ENCODE results near the gene PRKAA2. TPM values are rescaled to one million over a fixed set of nuclear protein-coding genes. Genes with fewer than 3 reads are reported as not detected.

Gene PRKAA2
- polyA plus RNA-seq, 2 of the 4 experiments (the other 2 are of a cell fraction) = 3.8 to 8.8 TPM

DNA sequence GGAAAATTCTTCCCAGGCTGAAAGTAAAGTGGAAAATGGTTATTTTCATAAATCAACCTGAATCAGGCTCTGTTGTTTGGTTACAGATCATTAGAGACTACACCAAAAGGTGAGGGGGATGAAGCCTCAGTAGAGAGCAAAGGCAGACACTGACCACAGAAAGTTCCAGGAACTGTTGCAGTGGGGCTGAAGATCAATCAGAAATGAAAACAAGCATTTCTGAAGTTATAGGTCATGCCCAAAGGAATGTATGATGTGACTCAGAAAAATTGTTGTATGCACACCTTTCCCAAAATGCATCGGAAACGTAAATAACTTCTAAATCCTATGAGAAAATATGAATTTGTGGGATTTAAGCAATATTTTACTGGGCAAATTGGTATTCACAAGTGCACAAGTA is 110.8 kb downstream of the PRKAA2 start:
- no peaks in the 10 kb centered on the region for H3K4me1 ChIP-seq
- ATAC-seq (no peak), FAIRE-seq (no peak), DNase-seq (ENCODE audit: low read depth in 1 of 2, low spot score in 1 of 2) (no peak)
- H3K4me2 ChIP-seq = no peak overlapping the region
- 48% methylated on average over 2 of the region's 2 CpGs for WGBS (ENCODE audit: missing lambda C conversion rate)
- no peak overlapping the region for H3K4me3 ChIP-seq
- no peak overlapping the region for H3K27ac ChIP-seq
- TF ChIP-seq CEBPB (IDR thresholded peaks at IDR 0.05) (no peak), HOXB5 (CRISPR knock-in tag; IDR thresholded peaks at IDR 0.05) (no peak), POLR2A (IDR thresholded peaks at IDR 0.05; ENCODE audit: low read length) (no peak)
- TF ChIP-seq, protein P1, sequence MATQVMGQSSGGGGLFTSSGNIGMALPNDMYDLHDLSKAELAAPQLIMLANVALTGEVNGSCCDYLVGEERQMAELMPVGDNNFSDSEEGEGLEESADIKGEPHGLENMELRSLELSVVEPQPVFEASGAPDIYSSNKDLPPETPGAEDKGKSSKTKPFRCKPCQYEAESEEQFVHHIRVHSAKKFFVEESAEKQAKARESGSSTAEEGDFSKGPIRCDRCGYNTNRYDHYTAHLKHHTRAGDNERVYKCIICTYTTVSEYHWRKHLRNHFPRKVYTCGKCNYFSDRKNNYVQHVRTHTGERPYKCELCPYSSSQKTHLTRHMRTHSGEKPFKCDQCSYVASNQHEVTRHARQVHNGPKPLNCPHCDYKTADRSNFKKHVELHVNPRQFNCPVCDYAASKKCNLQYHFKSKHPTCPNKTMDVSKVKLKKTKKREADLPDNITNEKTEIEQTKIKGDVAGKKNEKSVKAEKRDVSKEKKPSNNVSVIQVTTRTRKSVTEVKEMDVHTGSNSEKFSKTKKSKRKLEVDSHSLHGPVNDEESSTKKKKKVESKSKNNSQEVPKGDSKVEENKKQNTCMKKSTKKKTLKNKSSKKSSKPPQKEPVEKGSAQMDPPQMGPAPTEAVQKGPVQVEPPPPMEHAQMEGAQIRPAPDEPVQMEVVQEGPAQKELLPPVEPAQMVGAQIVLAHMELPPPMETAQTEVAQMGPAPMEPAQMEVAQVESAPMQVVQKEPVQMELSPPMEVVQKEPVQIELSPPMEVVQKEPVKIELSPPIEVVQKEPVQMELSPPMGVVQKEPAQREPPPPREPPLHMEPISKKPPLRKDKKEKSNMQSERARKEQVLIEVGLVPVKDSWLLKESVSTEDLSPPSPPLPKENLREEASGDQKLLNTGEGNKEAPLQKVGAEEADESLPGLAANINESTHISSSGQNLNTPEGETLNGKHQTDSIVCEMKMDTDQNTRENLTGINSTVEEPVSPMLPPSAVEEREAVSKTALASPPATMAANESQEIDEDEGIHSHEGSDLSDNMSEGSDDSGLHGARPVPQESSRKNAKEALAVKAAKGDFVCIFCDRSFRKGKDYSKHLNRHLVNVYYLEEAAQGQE (IDR thresholded peaks at IDR 0.05) = no peak
- H3K9me3 ChIP-seq = no peaks in the 10 kb centered on the region
- CTCF ChIA-PET = no interaction called here
- POLR2A ChIA-PET = no interaction called here

DNA sequence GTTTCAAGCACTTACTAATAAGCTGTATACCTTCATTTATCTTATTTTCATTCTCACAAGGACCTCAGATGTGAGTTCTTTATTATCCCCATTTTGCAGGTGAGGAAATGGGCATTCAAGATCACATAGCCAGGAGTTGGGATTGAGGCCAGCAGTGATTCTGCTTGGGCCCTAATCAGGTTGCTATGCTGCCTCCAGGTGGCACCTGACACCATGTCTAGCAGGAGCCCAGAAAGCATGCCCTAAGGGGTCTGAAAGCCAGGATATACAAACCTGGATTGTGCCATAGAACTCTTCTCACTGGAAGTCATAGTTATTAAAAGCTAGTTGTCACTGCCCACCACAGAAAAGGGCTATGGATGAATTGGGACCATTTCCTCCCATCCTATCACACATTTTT is 113.0 kb downstream of the PRKAA2 start:
- POLR2A ChIA-PET = no interaction called here
- Histone ChIP-seq H3K9me3 (no peaks in the 10 kb centered on the region), H3K4me2 (no peak overlapping the region), H3K4me1 (no peaks in the 10 kb centered on the region), H3K4me3 (no peak overlapping the region), H3K27ac (no peak overlapping the region)
- FAIRE-seq (no peak), DNase-seq (ENCODE audit: low read depth in 1 of 2, low spot score in 1 of 2) (peak in 1 of 2 experiments; percentile 5), ATAC-seq (no peak)
- CTCF ChIA-PET = interaction anchor here (0.6 kb wide), 1 partner anchor 62 kb away, joined by 4 read pairs; no protein-coding TSS in a partner anchor
- no peak for TF ChIP-seq RCOR1 (IDR thresholded peaks at IDR 0.05; ENCODE audit: low read depth, low read length)
- no peak for TF ChIP-seq MYC (IDR thresholded peaks at IDR 0.05; ENCODE audit: borderline replicate concordance, low read length)
- TF ChIP-seq BHLHE40 (IDR thresholded peaks at IDR 0.05; ENCODE audit: low read depth, low read length) = no peak
- no peak for TF ChIP-seq HOXB13 (CRISPR knock-in tag; IDR thresholded peaks at IDR 0.05; ENCODE audit: low read depth)
- no peak for TF ChIP-seq RFX5 (IDR thresholded peaks at IDR 0.05)
- no peak for TF ChIP-seq CEBPB (IDR thresholded peaks at IDR 0.05)
- TF ChIP-seq TP53 (CRISPR knock-in tag; IDR thresholded peaks at IDR 0.05) = no peak
- TF ChIP-seq, protein P2, sequence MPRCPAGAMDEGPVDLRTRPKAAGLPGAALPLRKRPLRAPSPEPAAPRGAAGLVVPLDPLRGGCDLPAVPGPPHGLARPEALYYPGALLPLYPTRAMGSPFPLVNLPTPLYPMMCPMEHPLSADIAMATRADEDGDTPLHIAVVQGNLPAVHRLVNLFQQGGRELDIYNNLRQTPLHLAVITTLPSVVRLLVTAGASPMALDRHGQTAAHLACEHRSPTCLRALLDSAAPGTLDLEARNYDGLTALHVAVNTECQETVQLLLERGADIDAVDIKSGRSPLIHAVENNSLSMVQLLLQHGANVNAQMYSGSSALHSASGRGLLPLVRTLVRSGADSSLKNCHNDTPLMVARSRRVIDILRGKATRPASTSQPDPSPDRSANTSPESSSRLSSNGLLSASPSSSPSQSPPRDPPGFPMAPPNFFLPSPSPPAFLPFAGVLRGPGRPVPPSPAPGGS (IDR thresholded peaks at IDR 0.05) = no peak
- TF ChIP-seq KDM5A (IDR thresholded peaks at IDR 0.05) = no peak
- no peak for TF ChIP-seq SREBF2 (IDR thresholded peaks at IDR 0.05)
- TF ChIP-seq FOXS1 (CRISPR knock-in tag; IDR thresholded peaks at IDR 0.05) = no peak
- TF ChIP-seq, protein P3, sequence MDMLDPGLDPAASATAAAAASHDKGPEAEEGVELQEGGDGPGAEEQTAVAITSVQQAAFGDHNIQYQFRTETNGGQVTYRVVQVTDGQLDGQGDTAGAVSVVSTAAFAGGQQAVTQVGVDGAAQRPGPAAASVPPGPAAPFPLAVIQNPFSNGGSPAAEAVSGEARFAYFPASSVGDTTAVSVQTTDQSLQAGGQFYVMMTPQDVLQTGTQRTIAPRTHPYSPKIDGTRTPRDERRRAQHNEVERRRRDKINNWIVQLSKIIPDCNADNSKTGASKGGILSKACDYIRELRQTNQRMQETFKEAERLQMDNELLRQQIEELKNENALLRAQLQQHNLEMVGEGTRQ (IDR thresholded peaks at IDR 0.05) = no peak
- no peak for TF ChIP-seq EHF (CRISPR knock-in tag; IDR thresholded peaks at IDR 0.05)
- TF ChIP-seq, protein P4, sequence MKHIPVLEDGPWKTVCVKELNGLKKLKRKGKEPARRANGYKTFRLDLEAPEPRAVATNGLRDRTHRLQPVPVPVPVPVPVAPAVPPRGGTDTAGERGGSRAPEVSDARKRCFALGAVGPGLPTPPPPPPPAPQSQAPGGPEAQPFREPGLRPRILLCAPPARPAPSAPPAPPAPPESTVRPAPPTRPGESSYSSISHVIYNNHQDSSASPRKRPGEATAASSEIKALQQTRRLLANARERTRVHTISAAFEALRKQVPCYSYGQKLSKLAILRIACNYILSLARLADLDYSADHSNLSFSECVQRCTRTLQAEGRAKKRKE (CRISPR knock-in tag; IDR thresholded peaks at IDR 0.05; ENCODE audit: low read depth) = no peak

DNA sequence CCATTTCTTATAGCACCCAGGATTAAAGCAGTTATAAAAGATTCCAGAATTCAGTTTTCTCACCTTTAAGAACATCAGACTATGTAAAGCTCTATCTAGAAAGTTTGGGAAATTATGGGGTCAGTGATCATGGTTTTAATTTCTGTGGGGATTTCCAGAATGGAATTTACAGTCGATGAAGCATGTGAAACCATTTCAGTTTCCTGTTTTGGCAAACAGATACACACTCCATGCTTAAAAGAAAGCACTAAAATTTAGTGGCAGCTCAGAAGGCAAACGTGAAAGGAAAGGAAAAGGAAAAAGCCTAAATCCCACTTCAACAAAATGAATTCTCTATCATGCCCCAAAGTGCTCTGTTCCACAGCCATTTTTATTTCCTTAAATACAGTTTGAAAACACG is 113.7 kb downstream of the PRKAA2 start:
- CTCF ChIA-PET = interaction anchor here (0.6 kb wide), 1 partner anchor 61 kb away, joined by 4 read pairs; no protein-coding TSS in a partner anchor
- no peak overlapping the region for H3K27ac ChIP-seq
- WGBS (ENCODE audit: missing lambda C conversion rate) = 21% methylated on average over 3 of the region's 3 CpGs
- POLR2A ChIA-PET = no interaction called here
- ATAC-seq (no peak), FAIRE-seq (no peak), DNase-seq (ENCODE audit: low read depth in 1 of 2, low spot score in 1 of 2) (no peak)
- no peak overlapping the region for H3K4me3 ChIP-seq
- no peak for TF ChIP-seq HDAC2 (IDR thresholded peaks at IDR 0.05)
- no peak for TF ChIP-seq ZFP36 (IDR thresholded peaks at IDR 0.05; ENCODE audit: borderline replicate concordance, partially characterized antibody)
- no peak for TF ChIP-seq CEBPB (IDR thresholded peaks at IDR 0.05)
- TF ChIP-seq, protein P5, sequence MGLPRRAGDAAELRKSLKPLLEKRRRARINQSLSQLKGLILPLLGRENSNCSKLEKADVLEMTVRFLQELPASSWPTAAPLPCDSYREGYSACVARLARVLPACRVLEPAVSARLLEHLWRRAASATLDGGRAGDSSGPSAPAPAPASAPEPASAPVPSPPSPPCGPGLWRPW (IDR thresholded peaks at IDR 0.05) = no peak
- no peak for TF ChIP-seq FOSB (CRISPR knock-in tag; IDR thresholded peaks at IDR 0.05)
- TF ChIP-seq TFCP2L1 (CRISPR knock-in tag; IDR thresholded peaks at IDR 0.05) = no peak
- no peak for TF ChIP-seq EP300 (IDR thresholded peaks at IDR 0.05)
- no peak for TF ChIP-seq BHLHE40 (IDR thresholded peaks at IDR 0.05; ENCODE audit: low read depth, low read length)
- TF ChIP-seq, protein P6, sequence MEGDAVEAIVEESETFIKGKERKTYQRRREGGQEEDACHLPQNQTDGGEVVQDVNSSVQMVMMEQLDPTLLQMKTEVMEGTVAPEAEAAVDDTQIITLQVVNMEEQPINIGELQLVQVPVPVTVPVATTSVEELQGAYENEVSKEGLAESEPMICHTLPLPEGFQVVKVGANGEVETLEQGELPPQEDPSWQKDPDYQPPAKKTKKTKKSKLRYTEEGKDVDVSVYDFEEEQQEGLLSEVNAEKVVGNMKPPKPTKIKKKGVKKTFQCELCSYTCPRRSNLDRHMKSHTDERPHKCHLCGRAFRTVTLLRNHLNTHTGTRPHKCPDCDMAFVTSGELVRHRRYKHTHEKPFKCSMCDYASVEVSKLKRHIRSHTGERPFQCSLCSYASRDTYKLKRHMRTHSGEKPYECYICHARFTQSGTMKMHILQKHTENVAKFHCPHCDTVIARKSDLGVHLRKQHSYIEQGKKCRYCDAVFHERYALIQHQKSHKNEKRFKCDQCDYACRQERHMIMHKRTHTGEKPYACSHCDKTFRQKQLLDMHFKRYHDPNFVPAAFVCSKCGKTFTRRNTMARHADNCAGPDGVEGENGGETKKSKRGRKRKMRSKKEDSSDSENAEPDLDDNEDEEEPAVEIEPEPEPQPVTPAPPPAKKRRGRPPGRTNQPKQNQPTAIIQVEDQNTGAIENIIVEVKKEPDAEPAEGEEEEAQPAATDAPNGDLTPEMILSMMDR (IDR thresholded peaks at IDR 0.05) = no peak
- TF ChIP-seq, protein P3 (IDR thresholded peaks at IDR 0.05) = no peak
- no peak for TF ChIP-seq JUNB (IDR thresholded peaks at IDR 0.05)
- H3K4me1 ChIP-seq = no peaks in the 10 kb centered on the region
- no peaks in the 10 kb centered on the region for H3K9me3 ChIP-seq
- no peak overlapping the region for H3K4me2 ChIP-seq
